ENCODE data around the gene DPP6. TPM values are rescaled to one million over a fixed set of nuclear protein-coding genes. Genes with fewer than 3 reads are reported as not detected.

The DPP6 gene
- total and polyA plus RNA-seq, 9 of the 15 experiments (the other 6 are each of a cell fraction or from before 2014, with no cell fraction given), result not detected

GRCh38 chr7:154913638-154914307, 861.6 kb downstream of the DPP6 start (continued):
- 0 out of 2 replicates have a peak, but pooled peaks have one; percentile 52 for TF ChIP-seq CREB3L1 (IDR thresholded peaks at IDR 0.05; ENCODE audit: borderline replicate concordance, low read depth)
- no peak for TF ChIP-seq CBX8 (IDR thresholded peaks at IDR 0.05; ENCODE audit: borderline replicate concordance, extremely low read depth, low read depth, low read length, poor library complexity, severe bottlenecking)
- peak in 1 of 3 experiments; percentile 34 for TF ChIP-seq YY1 (IDR thresholded peaks at IDR 0.05; ENCODE audit: borderline replicate concordance in 1 of 3, control insufficient read depth in 1 of 3, extremely low read depth in 1 of 3, insufficient read depth in 3 of 3, insufficient read length in 1 of 3, insufficient replicate concordance in 2 of 3, low read depth in 1 of 3, low read length in 2 of 3)
- TF ChIP-seq JUND (IDR thresholded peaks at IDR 0.05; ENCODE audit: borderline replicate concordance, low read depth, low read length), result 0 out of 2 replicates have a peak, but pooled peaks have one; percentile 11
- no peak; the same call in 2 of the 3 replicates for TF ChIP-seq JUND (tag; IDR thresholded peaks at IDR 0.05; ENCODE audit: borderline replicate concordance, low read depth, low read length)
- peak; percentile 66; the same call in 1 of the 2 replicates for TF ChIP-seq E2F1 (CRISPR knock-in tag; IDR thresholded peaks at IDR 0.05)
- TF ChIP-seq USF1 (CRISPR knock-in tag; IDR thresholded peaks at IDR 0.05), result 0 out of 2 replicates have a peak, but pooled peaks have one; percentile 14
- TF ChIP-seq REST (IDR thresholded peaks at IDR 0.05; ENCODE audit: borderline replicate concordance), result peak; percentile 71
- TF ChIP-seq REST (CRISPR knock-in tag; IDR thresholded peaks at IDR 0.05; ENCODE audit: low read depth), result no peak
- TF ChIP-seq CREM (IDR thresholded peaks at IDR 0.05; ENCODE audit: low read depth), result 0 out of 2 replicates have a peak, but pooled peaks have one; percentile 21
- TF ChIP-seq XRCC5 (IDR thresholded peaks at IDR 0.05; ENCODE audit: low read depth, low read length), result peak; percentile 77
- peak; percentile 48; the same call in 1 of the 2 replicates for TF ChIP-seq MAX (CRISPR knock-in tag; IDR thresholded peaks at IDR 0.05)
